HEK293T (cell line): ENCODE results near the gene FHAD1.

Experiments
- CTCF ChIA-PET: fragments of 350-600 bp; formaldehyde crosslinking; extraction: SDS; loops from one replicate; lab custom pipeline; 2021; ENCODE audit warnings: antibody characterized with exemption, inconsistent platforms; lab: Yijun Ruan, JAX
- POLR2A ChIA-PET: fragments of 350-600 bp; formaldehyde crosslinking; extraction: SDS; loops from one replicate; lab custom pipeline; 2020; ENCODE audit warnings: antibody characterized with exemption, inconsistent platforms; lab: Yijun Ruan, JAX
- DNase-seq: peaks from one replicate; pipeline ENCODE4 v3.0.0; 2012; ENCODE audit warnings: mixed read lengths; ENCODE audit errors: extremely low spot score
- ARNT ChIP-seq: fragments of 450-650 bp; IDR thresholded peaks from 2 replicates; pipeline ENCODE4 v1.6.1; 2017; ENCODE audit warnings: mild to moderate bottlenecking
- BHLHE40 ChIP-seq: fragments of 450-650 bp; IDR thresholded peaks from 2 replicates; pipeline ENCODE4 v1.6.1; 2016; ENCODE audit warnings: mild to moderate bottlenecking, moderate library complexity, borderline replicate concordance
- CTBP1 ChIP-seq: fragments of 450-650 bp; IDR thresholded peaks from 2 replicates; pipeline ENCODE4 v1.6.1; 2016; ENCODE audit warnings: borderline replicate concordance
- ELF4 ChIP-seq: fragments of 450-650 bp; IDR thresholded peaks from 2 replicates; pipeline ENCODE4 v1.6.1; 2017; ENCODE audit warnings: antibody characterized with exemption
- FOXA1 ChIP-seq: fragments of 450-650 bp; IDR thresholded peaks from 2 replicates; pipeline ENCODE4 v1.6.1; 2016; ENCODE audit warnings: mild to moderate bottlenecking
- FOXK2 ChIP-seq: fragments of 450-650 bp; IDR thresholded peaks from 2 replicates; pipeline ENCODE4 v1.6.1; 2016; ENCODE audit warnings: mild to moderate bottlenecking
- FOXM1 ChIP-seq: fragments of 450-650 bp; IDR thresholded peaks from 2 replicates; pipeline ENCODE4 v1.6.1; 2017; ENCODE audit warnings: mild to moderate bottlenecking, borderline replicate concordance
- HDGF ChIP-seq: fragments of 450-650 bp; IDR thresholded peaks from 2 replicates; pipeline ENCODE4 v1.6.1; 2017; ENCODE audit warnings: antibody characterized with exemption, borderline replicate concordance
- L3MBTL2 ChIP-seq: fragments of 450-650 bp; conservative IDR thresholded peaks from 2 replicates; pipeline ENCODE4 v1.6.1; 2016; ENCODE audit warnings: mild to moderate bottlenecking
- LEF1 ChIP-seq: fragments of 450-650 bp; IDR thresholded peaks from 2 replicates; pipeline ENCODE4 v1.6.1; 2017; ENCODE audit warnings: mild to moderate bottlenecking, borderline replicate concordance
- NFRKB ChIP-seq: fragments of 450-650 bp; IDR thresholded peaks from 2 replicates; pipeline ENCODE4 v1.6.1; 2016; ENCODE audit warnings: mild to moderate bottlenecking, moderate library complexity
- SP1 ChIP-seq: fragments of 450-650 bp; IDR thresholded peaks from 2 replicates; pipeline ENCODE4 v1.6.1; 2017
- SUZ12 ChIP-seq: fragments of 450-650 bp; IDR thresholded peaks from 2 replicates; pipeline ENCODE4 v1.6.1; 2016; ENCODE audit warnings: mild to moderate bottlenecking
- TARDBP ChIP-seq: fragments of 450-650 bp; IDR thresholded peaks from 2 replicates; pipeline ENCODE4 v1.6.1; 2016
- ZNF384 ChIP-seq: fragments of 450-650 bp; IDR thresholded peaks from 2 replicates; pipeline ENCODE4 v1.6.1; 2016
- TF ChIP-seq, protein P1 (sequence below): fragments of 450-650 bp; IDR thresholded peaks from 2 replicates; pipeline ENCODE4 v1.6.1; 2016

Gene FHAD1

GRCh38 chr1:15211424-15211823, 35.6 kb upstream of the FHAD1 start:
- DNase-seq, result no peak
- no peak for TF ChIP-seq FOXA1
- TF ChIP-seq L3MBTL2, result no peak
- no peak for TF ChIP-seq LEF1
- TF ChIP-seq NFRKB, result no peak
- TF ChIP-seq BHLHE40, result no peak
- no peak for TF ChIP-seq TARDBP
- TF ChIP-seq FOXM1, result no peak
- no peak for TF ChIP-seq CTBP1
- no peak for TF ChIP-seq ZNF384
- TF ChIP-seq ARNT, result no peak
- TF ChIP-seq SUZ12, result no peak
- no peak for TF ChIP-seq ELF4
- CTCF ChIA-PET, result no interaction called here
- POLR2A ChIA-PET, result interaction anchor here (0.7 kb wide), 1 partner anchor 9 kb away, joined by 3 read pairs; no protein-coding TSS in a partner anchor

DNA sequence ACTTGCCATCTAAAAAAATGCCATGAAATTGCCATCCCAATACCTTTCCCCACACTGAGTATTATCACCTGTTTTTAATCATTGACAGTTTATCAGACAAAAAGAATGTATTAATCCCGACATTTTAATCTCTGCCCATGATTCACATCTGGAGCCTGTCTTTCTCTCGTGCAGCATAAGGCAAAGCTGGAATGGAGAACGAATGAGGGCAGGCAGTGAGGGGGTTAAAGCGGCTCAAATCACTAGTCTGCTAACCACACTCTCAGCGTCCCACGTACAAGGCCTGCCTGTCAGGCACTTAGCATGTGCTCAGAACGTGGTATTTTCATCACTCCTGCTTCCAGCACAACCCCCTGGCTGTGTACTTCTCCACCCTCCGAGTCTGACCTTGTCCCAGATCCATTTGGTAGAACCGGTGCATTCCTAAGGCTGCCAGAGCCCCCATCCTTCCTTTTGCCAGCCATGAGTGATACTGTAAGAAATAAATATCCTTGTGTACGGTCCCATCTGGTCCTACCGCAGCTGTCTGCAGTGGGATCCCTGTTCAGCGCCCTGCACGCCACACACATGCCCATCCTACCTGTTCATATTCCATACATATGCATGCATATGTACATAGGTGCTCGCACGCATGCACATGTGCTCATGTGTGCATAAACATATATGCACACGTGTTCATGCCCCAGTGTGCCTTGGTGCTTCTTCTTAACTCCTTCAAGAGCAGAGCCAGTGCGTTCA, 34.6 kb upstream of the FHAD1 start:
- CTCF ChIA-PET, result no interaction called here
- POLR2A ChIA-PET, result interaction anchor here (1.1 kb wide), 1 partner anchor 9 kb away, joined by 3 read pairs; no protein-coding TSS in a partner anchor
- no peak for TF ChIP-seq ELF4
- no peak for DNase-seq

- TF ChIP-seq NFRKB (no peak), FOXK2 (no peak), FOXA1 (no peak), SP1 (no peak), LEF1 (no peak), TARDBP (no peak), L3MBTL2 (no peak), CTBP1 (no peak), FOXM1 (no peak), ELF4 (no peak), ZNF384 (no peak), ARNT (no peak), HDGF (no peak), SUZ12 (no peak), BHLHE40 (no peak)
- TF ChIP-seq, protein P1, sequence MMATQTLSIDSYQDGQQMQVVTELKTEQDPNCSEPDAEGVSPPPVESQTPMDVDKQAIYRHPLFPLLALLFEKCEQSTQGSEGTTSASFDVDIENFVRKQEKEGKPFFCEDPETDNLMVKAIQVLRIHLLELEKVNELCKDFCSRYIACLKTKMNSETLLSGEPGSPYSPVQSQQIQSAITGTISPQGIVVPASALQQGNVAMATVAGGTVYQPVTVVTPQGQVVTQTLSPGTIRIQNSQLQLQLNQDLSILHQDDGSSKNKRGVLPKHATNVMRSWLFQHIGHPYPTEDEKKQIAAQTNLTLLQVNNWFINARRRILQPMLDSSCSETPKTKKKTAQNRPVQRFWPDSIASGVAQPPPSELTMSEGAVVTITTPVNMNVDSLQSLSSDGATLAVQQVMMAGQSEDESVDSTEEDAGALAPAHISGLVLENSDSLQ, result no peak
- ChIA-PET POLR2A (interaction anchor here (1.1 kb wide), 1 partner anchor 10 kb away, joined by 3 read pairs; no protein-coding TSS in a partner anchor), CTCF (no interaction called here)
- DNase-seq, result no peak
These were observed 34.1 kb upstream of the FHAD1 start for GRCh38 chr1:15212954-15213291.

- TF ChIP-seq TARDBP (no peak), ZNF384 (no peak), NFRKB (no peak), BHLHE40 (no peak), SP1 (no peak), ELF4 (no peak), HDGF (no peak), FOXK2 (no peak), FOXM1 (no peak), ARNT (no peak), SUZ12 (no peak), LEF1 (no peak), CTBP1 (no peak), FOXA1 (no peak), L3MBTL2 (no peak)
- TF ChIP-seq, protein P1, result no peak
- CTCF ChIA-PET, result no interaction called here
- POLR2A ChIA-PET, result no interaction called here
- DNase-seq, result no peak
These were observed 33.6 kb upstream of the FHAD1 start for GRCh38 chr1:15213341-15213821.

GRCh38 chr1:15214527-15214926, 32.5 kb upstream of the FHAD1 start:
- POLR2A ChIA-PET, result no interaction called here
- CTCF ChIA-PET, result no interaction called here
- TF ChIP-seq FOXA1 (no peak), ARNT (no peak), FOXM1 (no peak), L3MBTL2 (no peak), TARDBP (no peak), BHLHE40 (no peak), ZNF384 (no peak), CTBP1 (no peak), NFRKB (no peak), SUZ12 (no peak), HDGF (no peak), LEF1 (no peak), SP1 (no peak), FOXK2 (no peak), ELF4 (no peak)
- TF ChIP-seq, protein P1, result no peak
- no peak for DNase-seq

- CTCF ChIA-PET, result no interaction called here
- POLR2A ChIA-PET, result no interaction called here
- TF ChIP-seq NFRKB (no peak), HDGF (no peak), BHLHE40 (no peak), FOXM1 (no peak), ARNT (no peak), SUZ12 (no peak), CTBP1 (no peak), FOXA1 (no peak), SP1 (no peak), L3MBTL2 (no peak), ZNF384 (no peak)
- TF ChIP-seq, protein P1, result no peak
- no peak for DNase-seq
These were observed 31.9 kb upstream of the FHAD1 start for GRCh38 chr1:15215116-15215515.
